ENCODE results near the gene KCNIP4.

DNA sequence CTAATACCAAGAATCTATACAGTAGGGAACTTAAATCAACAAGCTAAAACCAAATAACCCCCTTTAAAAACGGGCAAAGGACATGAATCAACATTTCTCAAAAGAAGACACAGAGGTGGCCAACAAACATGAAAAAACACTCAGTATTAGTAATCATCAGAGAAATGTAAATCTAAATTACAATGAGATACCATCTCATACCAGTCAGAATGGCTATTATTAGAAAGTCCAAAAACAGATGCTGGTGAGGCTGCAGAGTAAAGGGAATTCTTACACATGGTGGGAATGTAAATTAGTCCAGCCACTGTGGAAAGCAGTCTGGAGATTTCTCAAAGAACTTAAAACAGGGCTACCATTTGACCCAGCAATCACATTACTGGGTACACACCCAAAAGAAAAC lies 1080.5 kb downstream of the KCNIP4 start:
- TF ChIP-seq CTCF (IDR thresholded peaks at IDR 0.05) (no peak), POLR2A (IDR thresholded peaks at IDR 0.05; ENCODE audit: low read depth) (no peak), POLR2AphosphoS5 (IDR thresholded peaks at IDR 0.05) (no peak)

All from esophagus muscularis mucosa (tissue), 3 donors.